Trophoblast cell (in vitro differentiated cells and primary cell): ENCODE data around the gene HADHA.
A peak's percentile ranks its signal among the peaks of the same experiment; 100 is the strongest.

Source experiments
- DNase-seq, 2 donors: peaks; one replicate each; pipeline ENCODE4 v3.0.0-alpha.2; 2016
- H2AFZ ChIP-seq: 2 replicates; pipeline ENCODE4 v1.6.1; 2013; ENCODE audit warnings: low read length, moderate library complexity, mild to moderate bottlenecking; ENCODE audit not compliant: insufficient read depth, poor library complexity
- H2AK5ac ChIP-seq: 2 replicates; pipeline ENCODE4 v1.6.1; 2013; ENCODE audit warnings: mild to moderate bottlenecking, low read length
- H2BK120ac ChIP-seq: 2 replicates; pipeline ENCODE4 v1.6.1; 2013; ENCODE audit warnings: low read length, mild to moderate bottlenecking, moderate library complexity; ENCODE audit not compliant: insufficient read depth, poor library complexity
- H2BK12ac ChIP-seq: 2 replicates; pipeline ENCODE4 v1.6.1; 2013; ENCODE audit warnings: mild to moderate bottlenecking, low read length, moderate library complexity
- H2BK5ac ChIP-seq: 2 replicates; pipeline ENCODE4 v1.6.1; 2013; ENCODE audit warnings: low read length, low read depth, moderate library complexity, mild to moderate bottlenecking; ENCODE audit not compliant: poor library complexity
- H3K14ac ChIP-seq: 2 replicates; pipeline ENCODE4 v1.6.1; 2013; ENCODE audit warnings: mild to moderate bottlenecking, low read length
- H3K18ac ChIP-seq: 2 replicates; pipeline ENCODE4 v1.6.1; 2013; ENCODE audit warnings: mild to moderate bottlenecking, low read length
- H3K23ac ChIP-seq: 2 replicates; pipeline ENCODE4 v1.6.1; 2013; ENCODE audit warnings: low read length
- H3K27ac ChIP-seq: 2 replicates; pipeline ENCODE4 v1.5.1; 2013; ENCODE audit warnings: low read depth, mild to moderate bottlenecking, inconsistent platforms, low read length, moderate library complexity
- H3K27me3 ChIP-seq: 2 replicates; pipeline ENCODE4 v1.6.1; 2013; ENCODE audit warnings: inconsistent platforms, mild to moderate bottlenecking, low read length, moderate library complexity; ENCODE audit not compliant: insufficient read depth
- H3K36me3 ChIP-seq, 2 experiments: 1 replicate in 1 of 2; 2 replicates in 1 of 2; pipeline ENCODE4 v1.6.1; 2013; ENCODE audit warnings: low read length in 2 of 2, mild to moderate bottlenecking in 2 of 2, moderate library complexity in 1 of 2; ENCODE audit not compliant: insufficient read depth in 2 of 2, control insufficient read depth in 1 of 2
- H3K4ac ChIP-seq: 2 replicates; pipeline ENCODE4 v1.6.1; 2013; ENCODE audit warnings: low read depth, mild to moderate bottlenecking, low read length, moderate library complexity
- H3K4me1 ChIP-seq, 2 experiments: 1 replicate in 1 of 2; 2 replicates in 1 of 2; pipeline ENCODE4 v1.6.1; 2013; ENCODE audit warnings: low read length in 2 of 2, mild to moderate bottlenecking in 2 of 2, moderate library complexity in 1 of 2; ENCODE audit not compliant: insufficient read depth in 2 of 2, control insufficient read depth in 1 of 2
- H3K4me2 ChIP-seq: 2 replicates; pipeline ENCODE4 v1.6.1; 2013; ENCODE audit warnings: inconsistent platforms, mild to moderate bottlenecking, low read length, moderate library complexity
- H3K4me3 ChIP-seq: 2 replicates; pipeline ENCODE4 v1.5.1; 2013; ENCODE audit warnings: mild to moderate bottlenecking, low read depth, low read length, inconsistent platforms
- H3K79me1 ChIP-seq: one replicate; pipeline ENCODE4 v1.6.1; 2013; ENCODE audit warnings: low read length
- H3K79me2 ChIP-seq: 2 replicates; pipeline ENCODE4 v1.6.1; 2013; ENCODE audit warnings: low read length, mild to moderate bottlenecking; ENCODE audit not compliant: control insufficient read depth, insufficient read depth, poor library complexity
- H3K9ac ChIP-seq: 2 replicates; pipeline ENCODE4 v1.6.1; 2013; ENCODE audit warnings: mild to moderate bottlenecking, low read length
- H3K9me3 ChIP-seq: 2 replicates; pipeline ENCODE4 v1.6.1; 2013; ENCODE audit warnings: low read depth, mild to moderate bottlenecking, control low read depth, inconsistent platforms, low read length; ENCODE audit not compliant: insufficient read depth
- H4K12ac ChIP-seq: 2 replicates; pipeline ENCODE4 v1.6.1; 2013; ENCODE audit warnings: low read depth, mild to moderate bottlenecking, low read length, moderate library complexity
- H4K8ac ChIP-seq: 2 replicates; pipeline ENCODE4 v1.6.1; 2013; ENCODE audit warnings: low read depth, mild to moderate bottlenecking, low read length, moderate library complexity
- H4K91ac ChIP-seq: one replicate; pipeline ENCODE4 v1.6.1; 2013; ENCODE audit warnings: low read depth, mild to moderate bottlenecking, low read length, moderate library complexity
- WGBS: extraction: QIAGEN DNeasy Blood & Tissue Kit; methylation state at CpG from one replicate; pipeline ENCODE4 v1.1.7; 2013; ENCODE audit warnings: missing lambda C conversion rate; ENCODE audit not compliant: insufficient read length, insufficient coverage; ENCODE audit errors: extremely low coverage; 5-methylcytosine and 5-hydroxymethylcytosine counted together

HADHA gene

DNA sequence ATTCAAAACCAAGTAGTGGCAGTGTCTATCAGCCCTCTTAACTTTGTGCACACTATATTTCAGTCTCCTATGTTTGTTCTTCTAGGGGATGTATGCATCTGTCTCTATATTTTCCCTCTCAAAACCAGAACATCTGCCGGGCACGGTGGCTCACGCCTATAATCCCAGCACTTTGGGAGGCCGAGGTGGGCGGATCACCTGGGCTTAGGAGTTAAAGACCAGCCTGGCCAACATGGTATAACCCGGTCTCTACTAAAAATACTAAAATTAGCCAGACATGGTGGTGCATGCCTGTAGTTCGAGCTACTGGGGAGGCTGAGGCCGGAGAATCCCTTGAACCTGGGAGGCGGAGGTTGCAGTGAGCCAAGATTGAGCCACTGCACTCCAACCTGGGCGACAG lies 81.5 kb downstream of the HADHA start:
- Histone ChIP-seq H4K12ac (no peak overlapping the region), H3K79me2 (no peaks in the 10 kb centered on the region), H2BK5ac (no peak overlapping the region), H3K27ac (no peak overlapping the region), H3K9me3 (peaks cover 1% of the 10 kb centered on the region), H3K4ac (no peak overlapping the region), H3K79me1 (no peaks in the 10 kb centered on the region), H3K23ac (no peak overlapping the region), H2BK12ac (no peak overlapping the region), H3K4me1 (no peaks in the 10 kb centered on the region), H3K4me3 (no peak overlapping the region), H3K4me2 (no peak overlapping the region), H4K8ac (no peak overlapping the region), H3K9ac (no peak overlapping the region), H2AFZ (no peak overlapping the region), H3K18ac (no peak overlapping the region), H2AK5ac (no peak overlapping the region), H3K14ac (no peak overlapping the region), H4K91ac (no peak overlapping the region), H2BK120ac (no peak overlapping the region), H3K36me3 (no peaks in the 10 kb centered on the region), H3K27me3 (no peaks in the 10 kb centered on the region)
- no peak for DNase-seq
- WGBS: no CpG with 5 or more reads among the region's 10 CpGs

DNA sequence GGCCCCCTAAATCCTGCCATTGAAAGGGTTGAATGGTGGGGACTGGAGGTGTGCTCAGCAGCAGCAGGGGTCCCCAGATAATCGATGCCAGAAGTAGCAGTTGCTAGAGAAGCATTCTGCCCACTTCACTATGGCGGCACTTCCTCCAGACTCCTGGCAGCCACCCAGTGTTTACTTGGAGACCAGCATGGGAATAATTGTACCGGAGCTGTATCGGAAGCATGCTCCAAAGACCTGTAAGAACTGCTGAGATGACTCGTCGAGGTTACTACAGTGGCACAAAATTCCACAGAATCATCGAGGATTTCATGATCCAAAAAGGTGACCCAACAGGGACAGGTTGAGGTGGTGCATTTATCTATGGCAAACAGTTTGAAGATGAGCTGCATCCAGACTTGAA lies 82.5 kb downstream of the HADHA start:
- Histone ChIP-seq H4K91ac (no peak overlapping the region), H3K9ac (no peak overlapping the region), H3K14ac (no peak overlapping the region), H4K12ac (no peak overlapping the region), H3K27ac (no peak overlapping the region), H2AFZ (no peak overlapping the region), H2BK12ac (no peak overlapping the region), H3K23ac (no peak overlapping the region), H3K9me3 (peaks cover 1% of the 10 kb centered on the region), H2BK120ac (no peak overlapping the region), H2AK5ac (no peak overlapping the region), H3K4me1 (no peaks in the 10 kb centered on the region), H3K27me3 (no peaks in the 10 kb centered on the region), H4K8ac (no peak overlapping the region), H3K79me1 (no peaks in the 10 kb centered on the region), H3K79me2 (no peaks in the 10 kb centered on the region), H2BK5ac (no peak overlapping the region), H3K36me3 (no peaks in the 10 kb centered on the region), H3K4me2 (no peak overlapping the region), H3K4ac (no peak overlapping the region), H3K4me3 (no peak overlapping the region), H3K18ac (no peak overlapping the region)
- DNase-seq: no peak
- no CpG with 5 or more reads among the region's 7 CpGs for WGBS

DNA sequence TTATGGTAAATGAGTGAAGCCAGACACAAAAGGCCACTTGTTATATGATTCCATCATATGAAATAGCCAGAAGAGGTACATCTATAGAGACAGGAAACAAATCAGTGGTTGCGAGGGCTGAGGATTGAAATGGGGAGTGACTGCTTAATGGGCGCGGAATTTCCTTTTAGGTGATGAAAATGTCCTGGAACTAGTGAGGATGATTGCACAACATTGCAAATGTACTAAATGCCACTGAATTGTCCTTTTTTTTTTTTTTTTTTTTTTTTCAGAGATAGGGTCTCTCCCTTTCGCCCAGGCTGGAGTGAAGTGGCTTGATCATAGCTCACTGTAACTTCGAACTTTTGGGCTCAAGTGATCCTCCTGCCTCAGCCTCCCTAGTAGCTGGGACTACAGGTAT lies 86.9 kb downstream of the HADHA start:
- H2BK12ac ChIP-seq: no peak overlapping the region
- DNase-seq: no peak
- no peak overlapping the region for H4K12ac ChIP-seq
- H3K4ac ChIP-seq: no peak overlapping the region
- no peak overlapping the region for H3K4me3 ChIP-seq
- H3K14ac ChIP-seq: no peak overlapping the region
- H3K9me3 ChIP-seq: peaks cover 1% of the 10 kb centered on the region
- H3K36me3 ChIP-seq: no peaks in the 10 kb centered on the region
- H3K79me1 ChIP-seq: no peaks in the 10 kb centered on the region
- no peak overlapping the region for H2BK120ac ChIP-seq
- H3K23ac ChIP-seq: no peak overlapping the region
- H2AK5ac ChIP-seq: no peak overlapping the region
- H3K18ac ChIP-seq: no peak overlapping the region
- no peak overlapping the region for H3K4me2 ChIP-seq
- no peak overlapping the region for H4K91ac ChIP-seq
- H4K8ac ChIP-seq: no peak overlapping the region
- H3K27ac ChIP-seq: no peak overlapping the region
- H2BK5ac ChIP-seq: no peak overlapping the region
- no peaks in the 10 kb centered on the region for H3K79me2 ChIP-seq
- no CpG with 5 or more reads among the region's 5 CpGs for WGBS
- H2AFZ ChIP-seq: no peak overlapping the region
- H3K27me3 ChIP-seq: no peaks in the 10 kb centered on the region
- no peak overlapping the region for H3K9ac ChIP-seq
- no peaks in the 10 kb centered on the region for H3K4me1 ChIP-seq

DNA sequence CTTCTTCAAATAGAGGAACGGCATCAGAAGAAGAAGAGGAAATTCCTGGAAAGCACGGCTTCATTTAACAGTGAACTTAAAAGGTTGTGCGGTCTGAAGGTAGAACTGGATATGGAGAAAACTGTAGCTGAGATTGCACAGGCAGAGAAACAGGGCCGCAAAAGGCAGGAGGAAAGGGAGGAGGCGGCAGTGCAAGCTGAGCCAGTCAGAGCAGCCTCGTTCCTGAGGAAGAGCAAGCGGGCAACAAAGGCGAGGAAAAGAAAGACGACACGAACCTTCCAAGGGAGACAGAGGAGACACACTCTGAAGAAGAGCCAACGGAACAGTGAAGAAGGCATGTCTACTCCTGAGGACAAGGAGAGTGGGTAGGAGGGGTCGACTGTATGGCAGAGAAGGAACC lies 94.2 kb downstream of the HADHA start:
- H3K36me3 ChIP-seq: no peaks in the 10 kb centered on the region
- H2AK5ac ChIP-seq: no peak overlapping the region
- peak in 1 of 2 donors; percentile 27 for DNase-seq
- H2BK12ac ChIP-seq: no peak overlapping the region
- H3K27ac ChIP-seq: no peak overlapping the region
- WGBS: no CpG with 5 or more reads among the region's 12 CpGs
- H3K27me3 ChIP-seq: no peaks in the 10 kb centered on the region
- no peak overlapping the region for H2BK120ac ChIP-seq
- H3K9me3 ChIP-seq: no peaks in the 10 kb centered on the region
- no peaks in the 10 kb centered on the region for H3K79me1 ChIP-seq
- H3K9ac ChIP-seq: no peak overlapping the region
- no peak overlapping the region for H2BK5ac ChIP-seq
- H3K4me2 ChIP-seq: no peak overlapping the region
- H3K14ac ChIP-seq: no peak overlapping the region
- H4K8ac ChIP-seq: no peak overlapping the region
- H3K4me1 ChIP-seq: no peaks in the 10 kb centered on the region
- no peak overlapping the region for H3K18ac ChIP-seq
- H4K91ac ChIP-seq: no peak overlapping the region
- no peak overlapping the region for H3K4ac ChIP-seq
- H4K12ac ChIP-seq: no peak overlapping the region
- H3K23ac ChIP-seq: no peak overlapping the region
- H3K4me3 ChIP-seq: no peak overlapping the region
- H3K79me2 ChIP-seq: no peaks in the 10 kb centered on the region
- no peak overlapping the region for H2AFZ ChIP-seq
